Neuronal stem cell (in vitro differentiated cells): Measurements from ENCODE around the gene CBX2.
"Not testable (repeated sequence)": the region's sequence is repeated elsewhere in the genome, so short reads cannot be mapped to it uniquely, and the experiment has no call there.

Experiments used
- DNase-seq: peaks from one replicate; pipeline ENCODE4 v3.0.0-alpha.2; 2013; ENCODE audit warnings: low spot score
- H2AFZ ChIP-seq: one replicate; pipeline ENCODE4 v1.6.1; 2013; ENCODE audit warnings: mild to moderate bottlenecking, low read length, inconsistent platforms
- H2AK5ac ChIP-seq: 2 replicates; pipeline ENCODE4 v1.6.1; 2013; ENCODE audit warnings: low read depth, mild to moderate bottlenecking, inconsistent platforms, low read length, moderate library complexity, mixed read lengths
- H2BK120ac ChIP-seq: 2 replicates; pipeline ENCODE4 v1.6.1; 2013; ENCODE audit warnings: low read depth, mild to moderate bottlenecking, inconsistent platforms, low read length, moderate library complexity, mixed read lengths
- H2BK12ac ChIP-seq: one replicate; pipeline ENCODE4 v1.6.1; 2013; ENCODE audit warnings: low read length, inconsistent platforms
- H2BK15ac ChIP-seq: 2 replicates; pipeline ENCODE4 v1.6.1; 2013; ENCODE audit warnings: mild to moderate bottlenecking, low read length, inconsistent platforms, mixed read lengths
- H2BK5ac ChIP-seq: one replicate; pipeline ENCODE4 v1.6.1; 2013; ENCODE audit warnings: inconsistent platforms, mild to moderate bottlenecking, low read length, moderate library complexity
- H3K14ac ChIP-seq: one replicate; pipeline ENCODE4 v1.6.1; 2013; ENCODE audit warnings: low read length, inconsistent platforms
- H3K18ac ChIP-seq: 2 replicates; pipeline ENCODE4 v1.6.1; 2013; ENCODE audit warnings: low read length, inconsistent platforms
- H3K23ac ChIP-seq: 2 replicates; pipeline ENCODE4 v1.6.1; 2013; ENCODE audit warnings: low read depth, mild to moderate bottlenecking, mixed read lengths, low read length, inconsistent platforms; ENCODE audit not compliant: poor library complexity
- H3K27ac ChIP-seq: replicated peaks from 3 replicates; pipeline ENCODE4 v1.5.1; 2013; ENCODE audit warnings: low read length, inconsistent platforms
- H3K27me3 ChIP-seq, 3 experiments: 2 replicates each; pipeline ENCODE4 v1.6.1; 2013; ENCODE audit warnings: low read length in 3 of 3, mild to moderate bottlenecking in 2 of 3, inconsistent platforms in 1 of 3, low read depth in 1 of 3, mixed read lengths in 1 of 3, moderate library complexity in 1 of 3; ENCODE audit not compliant: control insufficient read depth in 3 of 3, insufficient read depth in 3 of 3
- H3K36me3 ChIP-seq, 2 donors: replicated peaks in 1 of 2; 2 replicates each; pipeline ENCODE4 v1.6.1; 2013; ENCODE audit warnings: low read length in 2 of 2; ENCODE audit not compliant: control insufficient read depth in 2 of 2, insufficient read depth in 2 of 2
- H3K4ac ChIP-seq: 2 replicates; pipeline ENCODE4 v1.6.1; 2013; ENCODE audit warnings: inconsistent platforms, mild to moderate bottlenecking, low read length, moderate library complexity
- H3K4me1 ChIP-seq, 2 donors: 1 replicate in 1 of 2; 2 replicates in 1 of 2; pipeline ENCODE4 v1.6.1; 2013; ENCODE audit warnings: low read length in 2 of 2, low read depth in 1 of 2; ENCODE audit not compliant: control insufficient read depth in 2 of 2, insufficient read depth in 1 of 2
- H3K4me2 ChIP-seq: one replicate; pipeline ENCODE4 v1.6.1; 2013; ENCODE audit warnings: mild to moderate bottlenecking, low read length, inconsistent platforms; ENCODE audit not compliant: insufficient read depth, poor library complexity, severe bottlenecking
- H3K4me3 ChIP-seq, 2 donors: 2 replicates each; pipeline ENCODE4 v1.5.1; 2013; ENCODE audit warnings: low read length in 2 of 2, mild to moderate bottlenecking in 2 of 2, inconsistent platforms in 1 of 2, moderate library complexity in 1 of 2
- H3K79me1 ChIP-seq: one replicate; pipeline ENCODE4 v1.6.1; 2013; ENCODE audit warnings: low read depth, mild to moderate bottlenecking, inconsistent platforms, low read length, moderate library complexity
- H3K9ac ChIP-seq: one replicate; pipeline ENCODE4 v1.6.1; 2013; ENCODE audit warnings: mild to moderate bottlenecking, low read depth, low read length, inconsistent platforms; ENCODE audit not compliant: poor library complexity
- H3K9me3 ChIP-seq, 2 donors: replicated peaks in 1 of 2; 2 replicates each; pipeline versions ENCODE3 to v1.6.1; 2013; ENCODE audit warnings: low read length in 2 of 2, mild to moderate bottlenecking in 2 of 2, inconsistent platforms in 1 of 2, low read depth in 1 of 2, mixed read lengths in 1 of 2, moderate library complexity in 1 of 2; ENCODE audit not compliant: control insufficient read depth in 2 of 2, insufficient read depth in 1 of 2
- H4K8ac ChIP-seq: one replicate; pipeline ENCODE4 v1.6.1; 2013; ENCODE audit warnings: low read depth, mild to moderate bottlenecking, inconsistent platforms, low read length, moderate library complexity
- H4K91ac ChIP-seq: one replicate; pipeline ENCODE4 v1.6.1; 2013; ENCODE audit warnings: low read length, low read depth, mild to moderate bottlenecking, inconsistent platforms; ENCODE audit not compliant: poor library complexity
- WGBS, 2 donors: extraction: QIAGEN DNeasy Blood & Tissue Kit; methylation state at CpG; one replicate each; pipeline ENCODE4 v1.1.7; 2013; ENCODE audit warnings: missing lambda C conversion rate in 2 of 2, mixed read lengths in 1 of 2; ENCODE audit not compliant: insufficient read length in 2 of 2, insufficient replicate concordance in 1 of 2; ENCODE audit errors: extremely low coverage in 2 of 2; 5-methylcytosine and 5-hydroxymethylcytosine counted together

CBX2 gene

GRCh38 chr17:79750650-79751545 lies 27.1 kb upstream of the CBX2 start:
- H2AK5ac ChIP-seq, result no peak overlapping the region
- H2AFZ ChIP-seq, result no peak overlapping the region
- WGBS, 2 donors, result no CpG with 5 or more reads among the region's 13 CpGs
- H4K91ac ChIP-seq, result no peak overlapping the region
- no peak overlapping the region for H3K4me2 ChIP-seq
- no peak overlapping the region for H2BK5ac ChIP-seq
- peaks cover 8 to 33% (median 28%) of the 10 kb centered on the region in 3 experiments for H3K27me3 ChIP-seq
- no peak overlapping the region for H3K23ac ChIP-seq
- no peak overlapping the region for H3K4ac ChIP-seq
- H3K4me3 ChIP-seq, result no peak overlapping the region
- no peak overlapping the region for H2BK12ac ChIP-seq
- H3K18ac ChIP-seq, result no peak overlapping the region
- H3K9ac ChIP-seq, result no peak overlapping the region
- H3K4me1 ChIP-seq, result peaks cover 19 to 33% of the 10 kb centered on the region in 2 donors
- no peaks in the 10 kb centered on the region for H3K36me3 ChIP-seq
- H2BK120ac ChIP-seq, result no peak overlapping the region
- no peak overlapping the region for H3K27ac ChIP-seq
- no peak overlapping the region for H4K8ac ChIP-seq
- peaks cover 0 to 2% of the 10 kb centered on the region in 2 donors for H3K9me3 ChIP-seq
- DNase-seq, result no peak
- H3K14ac ChIP-seq, result no peak overlapping the region
- no peaks in the 10 kb centered on the region for H3K79me1 ChIP-seq
- no peak overlapping the region for H2BK15ac ChIP-seq

GRCh38 chr17:79752175-79752574 lies 25.8 kb upstream of the CBX2 start:
- Histone ChIP-seq H3K18ac (no peak overlapping the region), H3K4me1 (peaks cover 9 to 24% of the 10 kb centered on the region in 2 donors), H4K8ac (no peak overlapping the region), H2AK5ac (no peak overlapping the region), H2BK12ac (no peak overlapping the region), H3K27ac (no peak overlapping the region), H3K27me3 (peaks cover 8 to 23% (median 22%) of the 10 kb centered on the region in 3 experiments), H3K79me1 (no peaks in the 10 kb centered on the region), H3K4me3 (no peak overlapping the region), H3K23ac (no peak overlapping the region), H3K14ac (no peak overlapping the region), H2BK15ac (no peak overlapping the region), H2AFZ (no peak overlapping the region), H2BK120ac (no peak overlapping the region), H3K36me3 (no peaks in the 10 kb centered on the region), H3K9ac (no peak overlapping the region), H4K91ac (no peak overlapping the region), H3K9me3 (peaks cover 0 to 2% of the 10 kb centered on the region in 2 donors), H2BK5ac (no peak overlapping the region), H3K4ac (no peak overlapping the region), H3K4me2 (no peak overlapping the region)
- no CpG with 5 or more reads among the region's 13 CpGs for WGBS, 2 donors
- no peak for DNase-seq

- no peak overlapping the region for H3K9ac ChIP-seq
- H3K36me3 ChIP-seq, result no peaks in the 10 kb centered on the region
- no CpG with 5 or more reads among the region's 12 CpGs for whole genome bisulfite sequencing, 2 donors
- no peak overlapping the region for H2AK5ac ChIP-seq
- no peak for DNase-seq
- H3K4me1 ChIP-seq, result peaks cover 0 to 7% of the 10 kb centered on the region in 2 donors
- no peak overlapping the region for H3K4me3 ChIP-seq
- H2BK120ac ChIP-seq, result no peak overlapping the region
- H3K4ac ChIP-seq, result no peak overlapping the region
- H2AFZ ChIP-seq, result no peak overlapping the region
- H4K91ac ChIP-seq, result no peak overlapping the region
- H2BK15ac ChIP-seq, result no peak overlapping the region
- H4K8ac ChIP-seq, result no peak overlapping the region
- H3K4me2 ChIP-seq, result no peak overlapping the region
- no peak overlapping the region for H3K27ac ChIP-seq
- no peak overlapping the region for H3K23ac ChIP-seq
- no peak overlapping the region for H3K18ac ChIP-seq
- H3K14ac ChIP-seq, result no peak overlapping the region
- H3K9me3 ChIP-seq, result no peaks in the 10 kb centered on the region
- H2BK12ac ChIP-seq, result no peak overlapping the region
- H2BK5ac ChIP-seq, result no peak overlapping the region
- peaks cover 0 to 6% (median 1%) of the 10 kb centered on the region in 3 experiments for H3K27me3 ChIP-seq
- no peaks in the 10 kb centered on the region for H3K79me1 ChIP-seq
Observed at GRCh38 chr17:79754370-79754769, 23.6 kb upstream of the CBX2 start.

GRCh38 chr17:79754903-79755302 lies 23.0 kb upstream of the CBX2 start:
- not testable (repeated sequence) for H3K14ac ChIP-seq, H3K27ac ChIP-seq, H2BK5ac ChIP-seq, H3K9me3 ChIP-seq, H2AK5ac ChIP-seq, H3K27me3 ChIP-seq, H3K79me1 ChIP-seq, DNase-seq, H3K9ac ChIP-seq, H3K4me1 ChIP-seq, H2BK15ac ChIP-seq, H3K23ac ChIP-seq, H4K91ac ChIP-seq, H3K4ac ChIP-seq, H4K8ac ChIP-seq, H3K4me3 ChIP-seq, H2BK120ac ChIP-seq, H3K4me2 ChIP-seq, H3K18ac ChIP-seq, H2BK12ac ChIP-seq, H3K36me3 ChIP-seq, H2AFZ ChIP-seq
- WGBS, 2 donors, result no CpG with 5 or more reads among the region's 9 CpGs
